Endothelial cell of umbilical vein (primary cell): ENCODE measurements around the gene ONECUT2. TPM values are rescaled to one million over a fixed set of nuclear protein-coding genes. Genes with fewer than 3 reads are reported as not detected.

Source experiments
- BruUV-seq: library from RNA; stranded (reverse); fragments of 400-500 nt; replicated peaks from 2 replicates; lab custom pipeline; 2021; lab: Mats Ljungman, UMichigan
- CTCF ChIA-PET: fragments of 300-600, 350-600 bp; sonication (Branson Sonifier 250); formaldehyde crosslinking; loops from one replicate; lab custom pipeline; 2021; ENCODE audit warnings: antibody characterized with exemption, inconsistent platforms; lab: Charles Lee
- POLR2A ChIA-PET: fragments of 300-600, 350-600 bp; sonication (Branson Sonifier 250); formaldehyde crosslinking; loops from one replicate; lab custom pipeline; 2021; ENCODE audit warnings: antibody characterized with exemption, inconsistent platforms; lab: Charles Lee
- DNase-seq: peaks from one replicate; pipeline ENCODE4 v3.0.0-alpha.2; 2011; ENCODE audit warnings: low read depth, low spot score
- FAIRE-seq: peaks from 2 replicates; lab custom pipeline; 2011; peaks lifted over from hg19 to GRCh38; lab: Jason Lieb, UNC
- H2AFZ ChIP-seq: 2 replicates; pipeline ENCODE4 v1.6.0; 2012; ENCODE audit warnings: low read depth, low read length, control low read depth, inconsistent platforms
- H3K27ac ChIP-seq: 2 replicates; pipeline ENCODE4 v1.5.1; 2011; ENCODE audit warnings: low read depth, mild to moderate bottlenecking, control low read depth, low read length, moderate library complexity; ENCODE audit not compliant: insufficient read depth
- H3K27me3 ChIP-seq, 2 experiments: 2 replicates each; pipeline versions ENCODE4 v1.6.0 to v1.6.1; 2011; ENCODE audit warnings: low read length in 2 of 2, mixed read lengths in 1 of 2; ENCODE audit not compliant: control insufficient read depth in 2 of 2, insufficient read depth in 2 of 2
- H3K36me3 ChIP-seq, 2 experiments: 2 replicates in 1 of 2; 3 replicates in 1 of 2; pipeline ENCODE4 v1.5.1; 2011; ENCODE audit warnings: low read length in 2 of 2, mild to moderate bottlenecking in 1 of 2, moderate library complexity in 1 of 2; ENCODE audit not compliant: control insufficient read depth in 2 of 2, insufficient read depth in 2 of 2; ENCODE audit errors: extremely low read depth in 1 of 2
- H3K4me1 ChIP-seq: 3 replicates; pipeline ENCODE4 v1.5.1; 2011; ENCODE audit warnings: mild to moderate bottlenecking, low read length; ENCODE audit not compliant: control insufficient read depth, insufficient read depth; ENCODE audit errors: extremely low read depth
- H3K4me2 ChIP-seq: 2 replicates; pipeline ENCODE4 v1.6.1; 2011; ENCODE audit warnings: low read length, control low read depth, mixed read lengths; ENCODE audit not compliant: insufficient read depth
- H3K4me3 ChIP-seq, 3 experiments: fragments of 200-600 bp in 1 of 3; sonication (generic), shearing (Covaris generic) in 1 of 3; replicated peaks in 1 of 3; 2 replicates each; pipeline ENCODE4 v1.5.1; 2011 to 2016; ENCODE audit warnings: control low read depth in 3 of 3, low read length in 3 of 3, mild to moderate bottlenecking in 2 of 3, inconsistent platforms in 1 of 3, low read depth in 1 of 3, moderate library complexity in 1 of 3; ENCODE audit not compliant: insufficient read depth in 1 of 3
- H3K79me2 ChIP-seq: 2 replicates; pipeline ENCODE4 v1.6.0; 2012; ENCODE audit warnings: low read length, inconsistent platforms; ENCODE audit not compliant: control insufficient read depth, insufficient read depth
- H3K9ac ChIP-seq: replicated peaks from 2 replicates; pipeline ENCODE3; 2011; ENCODE audit warnings: low read length, control low read depth; ENCODE audit not compliant: insufficient read depth; ENCODE audit errors: extremely low read depth
- H3K9me1 ChIP-seq: replicated peaks from 3 replicates; pipeline ENCODE4 v1.6.0; 2011; ENCODE audit warnings: mild to moderate bottlenecking, low read length; ENCODE audit not compliant: control insufficient read depth, insufficient read depth; ENCODE audit errors: extremely low read depth
- H3K9me3 ChIP-seq: replicated peaks from 2 replicates; pipeline ENCODE4 v1.5.1; 2012; ENCODE audit warnings: low read length, inconsistent platforms; ENCODE audit not compliant: control insufficient read depth, insufficient read depth
- H4K20me1 ChIP-seq: replicated peaks from 2 replicates; pipeline ENCODE3; 2011; ENCODE audit warnings: mild to moderate bottlenecking, low read length; ENCODE audit not compliant: control insufficient read depth, insufficient read depth; ENCODE audit errors: extremely low read depth
- EZH2 ChIP-seq: IDR thresholded peaks from 2 replicates; pipeline ENCODE4 v1.6.1; 2012; ENCODE audit warnings: borderline replicate concordance, low read depth, mild to moderate bottlenecking, moderate library complexity, low read length, inconsistent platforms; ENCODE audit not compliant: severe bottlenecking
- FOS ChIP-seq: IDR thresholded peaks from 2 replicates; pipeline ENCODE4 v1.6.1; 2011; ENCODE audit warnings: mild to moderate bottlenecking, low read length, moderate library complexity, borderline replicate concordance; ENCODE audit not compliant: insufficient read depth
- GATA2 ChIP-seq: IDR thresholded peaks from 2 replicates; pipeline ENCODE4 v1.7.0; 2011; ENCODE audit warnings: low read depth, mild to moderate bottlenecking, moderate library complexity, mixed read lengths, low read length; ENCODE audit not compliant: insufficient read length, insufficient read depth
- JUN ChIP-seq: IDR thresholded peaks from 2 replicates; pipeline ENCODE4 v1.6.1; 2011; ENCODE audit warnings: borderline replicate concordance, low read depth; ENCODE audit not compliant: insufficient read length, insufficient read depth
- MAX ChIP-seq: IDR thresholded peaks from 2 replicates; pipeline ENCODE4 v1.6.1; 2011; ENCODE audit not compliant: insufficient read depth, insufficient read length
- MYC ChIP-seq: IDR thresholded peaks from one replicate; pipeline ENCODE4 v1.6.1; 2011; ENCODE audit warnings: mild to moderate bottlenecking, low read depth, low read length
- POLR2A ChIP-seq: IDR thresholded peaks from 2 replicates; pipeline ENCODE4 v1.6.1; 2012; ENCODE audit warnings: low read depth, mild to moderate bottlenecking, control low read depth, low read length
- POLR2AphosphoS5 ChIP-seq: IDR thresholded peaks from 2 replicates; pipeline ENCODE4 v1.6.1; 2012; ENCODE audit warnings: low read depth, mild to moderate bottlenecking, control low read depth, low read length, moderate library complexity; ENCODE audit not compliant: insufficient read depth
- dilution Hi-C: fragments of 300-500 bp; cut with MboI; formaldehyde crosslinking; loops from one replicate; pipeline ENCODE4 v1.15.0; 2019; ENCODE audit warnings: low sequenced_read_pairs; ENCODE audit not compliant: extremely low pct_ligation_motif_present
- intact Hi-C: fragments of 100-400 bp; cut with micrococcal nuclease; formaldehyde crosslinking; loops from one replicate; pipeline ENCODE4 v1.10.0; 2022
- polyA plus RNA-seq, 4 experiments: library from polyadenylated mRNA; depleted of rRNA in 3 of 4; stranded (reverse) in 3 of 4; unstranded in 1 of 4; fragments of >200 nt; gene quantifications; 2 replicates each; pipeline versions ENCODE4 v1.2.1 to v1.2.3, GENCODE V29; 2011 to 2012; ENCODE audit warnings: missing spikeins in 1 of 4
- total RNA-seq: library from RNA; stranded (reverse); gene quantifications from 2 replicates; pipeline ENCODE4 v1.2.3, GENCODE V29; 2021
- TF ChIP-seq, protein P1 (sequence below), 2 donors: IDR thresholded peaks; 1 replicate in 1 of 2; 2 replicates in 1 of 2; pipeline ENCODE4 v1.5.1; 2011; ENCODE audit warnings: low read length in 2 of 2, mild to moderate bottlenecking in 2 of 2, moderate library complexity in 2 of 2, control low read depth in 1 of 2, inconsistent platforms in 1 of 2, low read depth in 1 of 2; ENCODE audit not compliant: insufficient read depth in 1 of 2; ENCODE audit errors: extremely low read depth in 1 of 2

The ONECUT2 gene
- total and polyA plus RNA-seq, 2 donors (not counting 3 experiments of a cell fraction or from before 2014, with no cell fraction given), result 0.01 to 0.62 TPM

- H3K27ac ChIP-seq, result no peak overlapping the region
- no peaks in the 10 kb centered on the region for H3K9me3 ChIP-seq
- dilution Hi-C loops, result no loop called here
- FAIRE-seq, result no peak
- intact Hi-C loops, result no loop called here
- no peaks in the 10 kb centered on the region for H3K79me2 ChIP-seq
- H3K4me3 ChIP-seq, result no peak overlapping the region
- H3K36me3 ChIP-seq, result no peaks in the 10 kb centered on the region
- no TSS peak for BruUV-seq
- H3K9ac ChIP-seq, result no peak overlapping the region
- H3K4me2 ChIP-seq, result no peak overlapping the region
- H3K4me1 ChIP-seq, result no peaks in the 10 kb centered on the region
- CTCF ChIA-PET, result no interaction called here
- H4K20me1 ChIP-seq, result no peaks in the 10 kb centered on the region
- H2AFZ ChIP-seq, result no peak overlapping the region
- no peak for DNase-seq
- TF ChIP-seq POLR2AphosphoS5 (no peak), GATA2 (no peak), MAX (no peak), MYC (no peak), JUN (no peak), FOS (no peak), EZH2 (no peak), POLR2A (no peak)
- TF ChIP-seq, protein P1, sequence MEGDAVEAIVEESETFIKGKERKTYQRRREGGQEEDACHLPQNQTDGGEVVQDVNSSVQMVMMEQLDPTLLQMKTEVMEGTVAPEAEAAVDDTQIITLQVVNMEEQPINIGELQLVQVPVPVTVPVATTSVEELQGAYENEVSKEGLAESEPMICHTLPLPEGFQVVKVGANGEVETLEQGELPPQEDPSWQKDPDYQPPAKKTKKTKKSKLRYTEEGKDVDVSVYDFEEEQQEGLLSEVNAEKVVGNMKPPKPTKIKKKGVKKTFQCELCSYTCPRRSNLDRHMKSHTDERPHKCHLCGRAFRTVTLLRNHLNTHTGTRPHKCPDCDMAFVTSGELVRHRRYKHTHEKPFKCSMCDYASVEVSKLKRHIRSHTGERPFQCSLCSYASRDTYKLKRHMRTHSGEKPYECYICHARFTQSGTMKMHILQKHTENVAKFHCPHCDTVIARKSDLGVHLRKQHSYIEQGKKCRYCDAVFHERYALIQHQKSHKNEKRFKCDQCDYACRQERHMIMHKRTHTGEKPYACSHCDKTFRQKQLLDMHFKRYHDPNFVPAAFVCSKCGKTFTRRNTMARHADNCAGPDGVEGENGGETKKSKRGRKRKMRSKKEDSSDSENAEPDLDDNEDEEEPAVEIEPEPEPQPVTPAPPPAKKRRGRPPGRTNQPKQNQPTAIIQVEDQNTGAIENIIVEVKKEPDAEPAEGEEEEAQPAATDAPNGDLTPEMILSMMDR (IDR thresholded peaks at IDR 0.05; ENCODE audit: extremely low read depth in 1 of 2, insufficient read depth in 1 of 2, low read depth in 1 of 2, low read length in 2 of 2), result no peak
- H3K27me3 ChIP-seq, result no peaks in the 10 kb centered on the region
- H3K9me1 ChIP-seq, result no peaks in the 10 kb centered on the region
- POLR2A ChIA-PET, result no interaction called here
Observed at GRCh38 chr18:57466745-57467409, 31.7 kb downstream of the ONECUT2 start.
